HG02798 (cell line): ENCODE measurements around the gene CIRBP.

Experiments
- ATAC-seq: cut with Tn5 transposase; IDR thresholded peaks from one replicate; pipeline ENCODE4 v1.9.1; 2021; ENCODE audit warnings: mild to moderate bottlenecking; ENCODE audit not compliant: unreplicated experiment, poor library complexity

CIRBP gene

GRCh38 chr19:1229924-1230782, 39.0 kb upstream of the CIRBP start:
- ATAC-seq, result no peak

- no peak for ATAC-seq
These were observed 38.2 kb upstream of the CIRBP start for GRCh38 chr19:1230783-1231489.

GRCh38 chr19:1231729-1232637, 37.1 kb upstream of the CIRBP start:
- ATAC-seq, result no peak

- no peak for ATAC-seq
These were observed 36.5 kb upstream of the CIRBP start for GRCh38 chr19:1232652-1233072.

GRCh38 chr19:1233115-1233667, 35.9 kb upstream of the CIRBP start:
- ATAC-seq, result no peak

- no peak for ATAC-seq
These were observed 34.8 kb upstream of the CIRBP start for GRCh38 chr19:1234051-1234954.

- no peak for ATAC-seq
These were observed 34.2 kb upstream of the CIRBP start for GRCh38 chr19:1234955-1235380.

- no peak for ATAC-seq
These were observed 33.2 kb upstream of the CIRBP start for GRCh38 chr19:1235625-1236538.

- no peak for ATAC-seq
These were observed 32.6 kb upstream of the CIRBP start for GRCh38 chr19:1236576-1236975.

- no peak for ATAC-seq
These were observed 32.0 kb upstream of the CIRBP start for GRCh38 chr19:1237027-1237659.

- ATAC-seq, result no peak
These were observed 31.3 kb upstream of the CIRBP start, which contains the start of gene CBARP for GRCh38 chr19:1237754-1238368. TSS of gene CBARP (minus strand) at chr19:1238005. CDS start at chr19:1236100, 1,905 bp downstream.

- ATAC-seq, result no peak
These were observed 30.5 kb upstream of the CIRBP start for GRCh38 chr19:1238369-1239303.

- ATAC-seq, result no peak
These were observed 29.7 kb upstream of the CIRBP start for GRCh38 chr19:1239420-1239795.

GRCh38 chr19:1239796-1240737, 29.1 kb upstream of the CIRBP start:
- peak; percentile 55 for ATAC-seq

- ATAC-seq, result no peak
These were observed 28.2 kb upstream of the CIRBP start for GRCh38 chr19:1240925-1241324.
